ENCODE measurements around the gene FURIN. TPM values are rescaled to one million over a fixed set of nuclear protein-coding genes. Genes with fewer than 3 reads are reported as not detected.
"Not testable (repeated sequence)": the region's sequence is repeated elsewhere in the genome, so short reads cannot be mapped to it uniquely, and the experiment has no call there.

The FURIN gene
- polyA plus RNA-seq, 4 donors = 40.6 to 50.6 (median 44.7) TPM

- not testable (repeated sequence) for DNase-seq (ENCODE audit: low read depth in 4 of 4, low spot score in 3 of 4)
Measured at GRCh38 chr15:90897131-90897655, 28.8 kb downstream of the FURIN start.

- DNase-seq (ENCODE audit: low read depth in 4 of 4, low spot score in 3 of 4) = no peak
Measured at GRCh38 chr15:90901175-90902039, 33.0 kb downstream of the FURIN start.

GRCh38 chr15:90902040-90902839 lies 33.9 kb downstream of the FURIN start:
- DNase-seq (ENCODE audit: low read depth in 4 of 4, low spot score in 3 of 4) = peak in 3 of 4 donors; percentile 67 to 71 (median 68)

GRCh38 chr15:90902840-90903732 lies 34.7 kb downstream of the FURIN start, which contains the start of gene MAN2A2:
Gene MAN2A2, plus strand, starts transcription at chr15:90903302. Its CDS starts 906 bp downstream, at chr15:90904208.
- no peak for DNase-seq (ENCODE audit: low read depth in 4 of 4, low spot score in 3 of 4)

GRCh38 chr15:90903733-90904536 lies 35.5 kb downstream of the FURIN start:
- no peak for DNase-seq (ENCODE audit: low read depth in 4 of 4, low spot score in 3 of 4)

- DNase-seq (ENCODE audit: low read depth in 4 of 4, low spot score in 3 of 4) = no peak
Measured at GRCh38 chr15:90904746-90905145, 36.4 kb downstream of the FURIN start.

GRCh38 chr15:90905306-90906180 lies 37.2 kb downstream of the FURIN start:
- no peak for DNase-seq (ENCODE audit: low read depth in 4 of 4, low spot score in 3 of 4)

- no peak for DNase-seq (ENCODE audit: low read depth in 4 of 4, low spot score in 3 of 4)
Measured at GRCh38 chr15:90906181-90906849, 37.9 kb downstream of the FURIN start.

- no peak for DNase-seq (ENCODE audit: low read depth in 4 of 4, low spot score in 3 of 4)
Measured at GRCh38 chr15:90907051-90907660, 38.8 kb downstream of the FURIN start.

GRCh38 chr15:90907838-90908507 lies 39.6 kb downstream of the FURIN start:
- no peak for DNase-seq (ENCODE audit: low read depth in 4 of 4, low spot score in 3 of 4)

- DNase-seq (ENCODE audit: low read depth in 4 of 4, low spot score in 3 of 4) = not testable (repeated sequence)
Measured at GRCh38 chr15:90909449-90909848, 41.1 kb downstream of the FURIN start.

- no peak for DNase-seq (ENCODE audit: low read depth in 4 of 4, low spot score in 3 of 4)
Measured at GRCh38 chr15:90909976-90910375, 41.6 kb downstream of the FURIN start.

- DNase-seq (ENCODE audit: low read depth in 4 of 4, low spot score in 3 of 4) = no peak
Measured at GRCh38 chr15:90910441-90911301, 42.3 kb downstream of the FURIN start.

- no peak for DNase-seq (ENCODE audit: low read depth in 4 of 4, low spot score in 3 of 4)
Measured at GRCh38 chr15:90911302-90911623, 42.9 kb downstream of the FURIN start.

- no peak for DNase-seq (ENCODE audit: low read depth in 4 of 4, low spot score in 3 of 4)
Measured at GRCh38 chr15:90911906-90912769, 43.8 kb downstream of the FURIN start.
